ENCODE measurements around the gene GLIPR1L1.

DNA sequence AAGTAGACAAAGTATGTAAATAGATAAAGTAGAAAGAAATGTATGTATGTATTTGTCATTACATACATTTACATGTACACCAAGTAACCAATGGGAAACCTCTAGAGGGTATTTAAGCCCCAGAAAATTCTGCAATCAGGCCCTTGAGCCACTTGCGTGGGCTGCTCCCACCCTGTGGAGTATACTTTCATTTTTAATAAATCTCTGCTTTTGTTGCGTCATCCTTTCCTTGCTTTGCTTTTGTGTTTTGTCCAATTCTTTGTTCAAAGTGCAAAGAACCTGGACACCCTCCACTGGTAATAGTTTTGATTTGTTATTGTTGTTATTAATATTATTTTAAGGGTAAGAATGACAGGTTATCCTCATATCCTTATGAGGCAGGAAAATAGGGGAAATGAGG is 26.2 kb upstream of the GLIPR1L1 start:
- TF ChIP-seq, protein P1, sequence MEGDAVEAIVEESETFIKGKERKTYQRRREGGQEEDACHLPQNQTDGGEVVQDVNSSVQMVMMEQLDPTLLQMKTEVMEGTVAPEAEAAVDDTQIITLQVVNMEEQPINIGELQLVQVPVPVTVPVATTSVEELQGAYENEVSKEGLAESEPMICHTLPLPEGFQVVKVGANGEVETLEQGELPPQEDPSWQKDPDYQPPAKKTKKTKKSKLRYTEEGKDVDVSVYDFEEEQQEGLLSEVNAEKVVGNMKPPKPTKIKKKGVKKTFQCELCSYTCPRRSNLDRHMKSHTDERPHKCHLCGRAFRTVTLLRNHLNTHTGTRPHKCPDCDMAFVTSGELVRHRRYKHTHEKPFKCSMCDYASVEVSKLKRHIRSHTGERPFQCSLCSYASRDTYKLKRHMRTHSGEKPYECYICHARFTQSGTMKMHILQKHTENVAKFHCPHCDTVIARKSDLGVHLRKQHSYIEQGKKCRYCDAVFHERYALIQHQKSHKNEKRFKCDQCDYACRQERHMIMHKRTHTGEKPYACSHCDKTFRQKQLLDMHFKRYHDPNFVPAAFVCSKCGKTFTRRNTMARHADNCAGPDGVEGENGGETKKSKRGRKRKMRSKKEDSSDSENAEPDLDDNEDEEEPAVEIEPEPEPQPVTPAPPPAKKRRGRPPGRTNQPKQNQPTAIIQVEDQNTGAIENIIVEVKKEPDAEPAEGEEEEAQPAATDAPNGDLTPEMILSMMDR (IDR thresholded peaks at IDR 0.05) = no peak
- TF ChIP-seq POLR2A (IDR thresholded peaks at IDR 0.05) = no peak
